ENCODE results near the gene COL6A2. TPM values are rescaled to one million over a fixed set of nuclear protein-coding genes. Genes with fewer than 3 reads are reported as not detected.

COL6A2 gene
- total and polyA plus RNA-seq, 2 of the 4 experiments (the other 2 are of a cell fraction) = 208 to 1,065 TPM

DNA sequence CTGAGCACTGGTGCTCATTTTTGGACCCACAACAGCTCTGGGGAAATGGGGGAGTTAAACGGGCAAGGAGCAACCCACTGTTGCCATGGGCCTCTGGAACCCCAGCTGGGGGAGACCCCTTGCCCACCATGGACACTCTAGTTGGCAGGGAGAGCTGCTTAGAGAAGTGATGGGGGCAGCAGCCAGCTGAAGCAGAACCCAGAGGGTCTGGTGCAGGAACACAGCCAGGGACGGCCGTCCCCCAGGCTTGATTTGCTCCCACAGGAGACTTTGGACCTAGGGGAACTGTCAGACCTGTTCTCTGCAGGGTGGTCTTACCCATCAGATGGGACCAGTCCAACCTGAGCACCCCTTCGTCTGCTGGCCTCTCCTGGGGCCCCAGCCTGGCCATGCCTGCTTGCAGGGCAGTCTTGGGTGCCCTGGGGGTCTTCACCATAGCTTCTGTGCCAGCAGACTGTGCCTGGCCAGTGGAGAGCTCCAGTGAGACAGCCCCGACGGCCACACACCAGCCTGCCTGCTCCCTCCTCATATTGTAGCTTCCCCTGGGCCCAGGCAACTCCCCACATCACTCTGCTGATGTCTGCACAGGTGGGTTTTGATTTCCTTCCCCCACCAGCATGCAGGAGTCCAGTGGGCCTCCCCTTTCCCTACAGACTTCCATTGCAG lies 75.1 kb downstream of the COL6A2 start:
- Histone ChIP-seq H2BK120ac (ENCODE audit: low read depth, low read length) (no peak overlapping the region), H3K18ac (ENCODE audit: low read depth, low read length) (no peak overlapping the region), H3K14ac (replicated peaks; ENCODE audit: low read depth, low read length) (no peak overlapping the region), H3K4me1 (ENCODE audit: control insufficient read depth, insufficient read depth, low read length) (no peaks in the 10 kb centered on the region), H2BK5ac (ENCODE audit: low read depth, low read length, poor library complexity, severe bottlenecking) (no peak overlapping the region), H2BK20ac (ENCODE audit: low read depth, low read length) (no peak overlapping the region), H3K4ac (ENCODE audit: low read depth, low read length) (no peak overlapping the region), H3K23ac (ENCODE audit: low read depth, low read length) (no peak overlapping the region), H3K27me3 (ENCODE audit: control insufficient read depth, insufficient read depth, low read length) (no peaks in the 10 kb centered on the region), H3K4me3 (ENCODE audit: insufficient read depth, low read depth, low read length) (no peak overlapping the region), H4K20me1 (ENCODE audit: insufficient read depth, low read length) (no peaks in the 10 kb centered on the region), H4K5ac (ENCODE audit: low read depth, low read length) (no peak overlapping the region), H3K9me1 (ENCODE audit: insufficient read depth, low read length) (no peaks in the 10 kb centered on the region), H3K9ac (ENCODE audit: low read depth, low read length) (no peak overlapping the region), H2BK15ac (ENCODE audit: low read depth, low read length) (no peak overlapping the region), H4K91ac (ENCODE audit: insufficient read depth, low read depth, low read length) (no peak overlapping the region), H2AK5ac (ENCODE audit: low read depth, low read length) (no peak overlapping the region), H2AFZ (replicated peaks; ENCODE audit: low read length, poor library complexity) (no peak overlapping the region), H3K9me3 (ENCODE audit: control insufficient read depth, insufficient read depth, low read length) (peaks cover 12% of the 10 kb centered on the region), H4K8ac (ENCODE audit: low read depth in 2 of 2, low read length in 2 of 2) (no peak overlapping the region), H3K79me1 (ENCODE audit: low read depth in 1 of 2, low read length in 2 of 2) (no peaks in the 10 kb centered on the region), H3K36me3 (ENCODE audit: control insufficient read depth, insufficient read depth, low read length) (no peaks in the 10 kb centered on the region; the same call in 1 of the 2 replicates), H3K27ac (ENCODE audit: insufficient read depth, low read length) (no peak overlapping the region), H3K56ac (ENCODE audit: extremely low read depth, insufficient read depth, low read length) (no peak overlapping the region), H3K4me2 (ENCODE audit: low read depth, low read length) (no peak overlapping the region), H2AK9ac (replicated peaks; ENCODE audit: low read depth, low read length, poor library complexity) (no peak overlapping the region)
- dilution Hi-C loops (cut with HindIII; ENCODE audit: low sequenced_read_pairs, unreplicated experiment) (no loop called here), intact Hi-C loops (cut with micrococcal nuclease) (no loop called here), in situ Hi-C loops (cut with MboI; ENCODE audit: low sequenced_read_pairs) (no loop called here)
- ChIA-PET POLR2A (ENCODE audit: unreplicated experiment) (no interaction called here), CTCF (no interaction called here)
- TF ChIP-seq NFE2L2 (IDR thresholded peaks at IDR 0.05; ENCODE audit: low read depth, low read length) (no peak), POLR2A (IDR thresholded peaks at IDR 0.05; ENCODE audit: low read depth, low read length) (no peak), MAFK (IDR thresholded peaks at IDR 0.05; ENCODE audit: low read depth, low read length) (no peak), CHD1 (IDR thresholded peaks at IDR 0.05; ENCODE audit: low read depth, low read length) (no peak)
- TF ChIP-seq, protein P1, sequence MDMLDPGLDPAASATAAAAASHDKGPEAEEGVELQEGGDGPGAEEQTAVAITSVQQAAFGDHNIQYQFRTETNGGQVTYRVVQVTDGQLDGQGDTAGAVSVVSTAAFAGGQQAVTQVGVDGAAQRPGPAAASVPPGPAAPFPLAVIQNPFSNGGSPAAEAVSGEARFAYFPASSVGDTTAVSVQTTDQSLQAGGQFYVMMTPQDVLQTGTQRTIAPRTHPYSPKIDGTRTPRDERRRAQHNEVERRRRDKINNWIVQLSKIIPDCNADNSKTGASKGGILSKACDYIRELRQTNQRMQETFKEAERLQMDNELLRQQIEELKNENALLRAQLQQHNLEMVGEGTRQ (IDR thresholded peaks at IDR 0.05; ENCODE audit: low read depth, low read length) = no peak
- ATAC-seq (ENCODE audit: low read depth) = no peak
- no TSS peak for BruUV-seq (replicated peaks)
- DNase-seq = no peak
- WGBS, 2 experiments (ENCODE audit: extremely low coverage in 2 of 2, insufficient read length in 1 of 2) = 78% methylated on average over 3 of the region's 6 CpGs; no CpG with 5 or more reads in 1 of the 2 experiments
